Limb (tissue), 2 donors: ENCODE data around the gene FAAP20.

ENCODE experiments used
- DNase-seq, 2 donors: peaks; one replicate each; pipeline ENCODE4 v3.0.0-alpha.2; 2016; ENCODE audit errors: extremely low spot score in 2 of 2

FAAP20 gene, protein sequence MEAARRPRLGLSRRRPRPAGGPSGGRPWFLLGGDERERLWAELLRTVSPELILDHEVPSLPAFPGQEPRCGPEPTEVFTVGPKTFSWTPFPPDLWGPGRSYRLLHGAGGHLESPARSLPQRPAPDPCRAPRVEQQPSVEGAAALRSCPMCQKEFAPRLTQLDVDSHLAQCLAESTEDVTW

DNA sequence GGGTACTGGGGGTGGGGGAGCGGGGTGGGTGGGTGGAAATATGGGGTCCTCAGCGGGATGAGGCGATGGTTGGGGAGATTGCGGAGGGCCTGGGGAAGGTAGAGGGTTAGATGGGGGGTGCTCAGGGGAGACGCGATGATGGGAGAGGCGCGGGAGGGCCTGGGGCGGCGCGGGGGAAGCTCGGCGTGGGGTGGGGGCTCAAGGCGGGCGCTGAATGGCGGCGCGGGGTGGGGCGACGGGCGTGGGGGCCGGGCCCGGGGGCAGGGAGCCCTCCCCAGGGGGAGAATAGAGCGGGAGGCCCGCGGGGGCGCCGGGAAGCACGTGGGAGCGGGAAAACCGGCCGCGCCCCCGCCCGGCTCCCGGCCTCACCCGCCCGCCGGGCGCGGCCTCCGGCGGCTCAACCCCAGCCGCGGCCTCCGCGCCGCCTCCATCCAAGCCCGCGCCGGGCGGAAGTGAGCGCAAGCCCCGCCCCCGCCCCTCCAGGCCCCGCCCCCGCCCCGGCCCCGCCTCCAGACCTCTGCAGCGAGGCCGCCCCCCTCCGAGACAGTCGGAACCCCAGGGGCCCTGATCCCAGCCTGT, at the start of gene FAAP20:
TSS of gene FAAP20 (minus strand) at position 454 of the 579 bp plus-strand sequence. CDS start at position 431, 23 bp downstream.
- peak; percentile 49 to 94 for DNase-seq

DNA sequence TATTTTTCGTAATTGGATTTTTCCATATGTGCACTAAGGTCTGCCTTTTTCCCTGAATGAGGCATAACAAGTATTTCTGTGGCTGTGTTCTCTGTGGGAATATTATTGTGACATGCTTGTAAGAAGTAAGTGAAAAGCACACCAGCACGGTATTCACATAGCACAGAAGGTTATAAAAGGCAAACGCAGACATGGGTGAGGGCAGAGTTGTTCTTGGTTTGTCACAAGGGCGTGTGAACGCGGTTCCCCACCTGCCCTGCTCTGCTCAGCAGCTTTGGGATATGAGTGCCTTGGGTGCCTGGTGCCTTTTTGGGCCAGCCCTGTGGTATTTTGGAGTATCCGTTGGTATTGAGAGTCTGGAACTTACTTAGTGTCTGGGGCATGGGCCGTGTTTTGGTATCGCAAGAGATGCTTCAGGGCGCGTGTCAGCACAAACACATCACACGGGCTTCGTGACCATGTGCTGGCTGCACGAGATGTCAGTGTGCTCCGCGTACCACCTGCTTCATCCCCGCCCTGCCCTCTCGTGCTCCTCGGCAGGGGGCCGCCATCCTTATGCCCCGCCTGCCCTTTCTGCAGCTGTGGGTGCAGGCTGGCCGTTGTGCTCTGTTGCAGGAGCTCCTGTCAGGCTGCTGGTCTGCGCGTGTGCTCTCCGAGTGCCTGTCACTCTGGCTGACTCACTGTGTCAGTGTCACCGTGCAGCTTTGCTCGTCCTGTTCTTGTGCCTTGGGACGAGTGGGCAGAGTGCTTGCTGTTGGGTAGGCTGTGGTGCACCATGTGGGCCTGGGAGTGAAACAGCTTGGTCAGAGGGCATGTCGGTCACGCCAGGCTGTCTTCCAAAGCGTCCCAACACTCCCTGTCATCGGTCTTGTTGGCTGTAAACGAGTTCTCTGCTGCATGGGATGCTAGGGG, 48.5 kb upstream of the FAAP20 start:
- no peak for DNase-seq

DNA sequence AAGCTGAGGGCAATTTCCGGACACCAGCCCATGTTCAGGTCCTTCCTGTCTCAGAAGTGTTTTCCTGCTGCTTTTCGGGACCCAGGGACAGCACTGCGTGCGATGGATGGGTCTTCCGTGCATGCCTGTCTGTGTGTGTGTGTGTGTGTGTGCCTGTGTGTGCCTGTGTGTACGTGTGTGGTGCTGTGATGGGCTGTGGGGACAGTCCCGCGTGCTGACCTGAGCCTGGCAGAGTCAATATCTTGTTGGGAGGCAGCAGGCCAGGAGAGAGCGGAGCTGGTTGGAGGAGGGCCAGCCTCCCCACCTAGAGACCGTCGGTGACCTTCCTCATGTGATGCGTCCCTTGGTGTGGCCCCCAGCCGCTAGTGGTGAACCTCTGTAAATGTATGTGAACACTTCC, 47.2 kb upstream of the FAAP20 start:
- DNase-seq: peak in 1 of 2 donors; percentile 26

DNA sequence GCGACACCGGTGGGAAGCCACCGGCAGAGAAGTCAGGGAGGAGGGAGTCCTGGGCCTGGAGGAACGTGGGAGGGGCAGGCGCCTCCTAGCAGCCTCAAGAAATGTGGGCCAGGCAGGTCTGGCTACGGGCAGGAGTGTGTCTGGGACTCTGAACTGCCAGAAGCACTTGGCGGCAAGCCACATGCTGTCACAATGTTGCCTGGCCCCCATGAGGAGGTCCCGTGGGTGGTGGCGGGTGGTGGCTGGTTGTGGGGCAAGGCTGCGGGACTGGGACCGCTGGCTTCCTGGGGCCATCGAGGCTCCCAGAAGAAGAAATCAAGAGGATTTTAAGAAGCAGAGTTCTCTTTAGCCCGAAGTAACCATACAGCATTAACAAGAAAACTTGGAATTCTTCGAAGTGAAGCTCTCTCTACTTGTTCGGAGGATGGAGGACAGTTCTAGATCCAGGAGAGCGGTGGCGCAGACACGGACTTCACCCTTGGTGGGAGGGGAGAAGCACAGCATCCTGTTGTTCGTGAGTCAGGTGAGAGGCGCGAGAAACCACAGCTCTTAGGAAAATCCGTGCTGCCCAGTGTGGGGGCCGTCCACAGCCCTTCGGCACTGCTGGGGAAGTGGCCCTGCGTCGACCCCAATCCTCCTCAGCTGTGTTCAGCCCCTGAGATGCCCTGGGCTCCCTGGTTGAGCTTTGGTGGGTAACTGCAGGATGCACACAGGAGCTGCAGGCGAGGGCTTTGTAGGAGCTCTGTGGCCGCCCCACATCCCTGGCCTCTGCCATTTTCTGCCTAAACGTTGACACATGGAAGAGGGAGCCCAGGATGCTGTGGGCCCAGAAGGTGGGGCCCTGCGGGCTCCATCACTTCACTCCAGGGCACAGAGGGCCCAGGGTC, 45.9 kb upstream of the FAAP20 start:
- peak in 1 of 2 donors; percentile 59 for DNase-seq

DNA sequence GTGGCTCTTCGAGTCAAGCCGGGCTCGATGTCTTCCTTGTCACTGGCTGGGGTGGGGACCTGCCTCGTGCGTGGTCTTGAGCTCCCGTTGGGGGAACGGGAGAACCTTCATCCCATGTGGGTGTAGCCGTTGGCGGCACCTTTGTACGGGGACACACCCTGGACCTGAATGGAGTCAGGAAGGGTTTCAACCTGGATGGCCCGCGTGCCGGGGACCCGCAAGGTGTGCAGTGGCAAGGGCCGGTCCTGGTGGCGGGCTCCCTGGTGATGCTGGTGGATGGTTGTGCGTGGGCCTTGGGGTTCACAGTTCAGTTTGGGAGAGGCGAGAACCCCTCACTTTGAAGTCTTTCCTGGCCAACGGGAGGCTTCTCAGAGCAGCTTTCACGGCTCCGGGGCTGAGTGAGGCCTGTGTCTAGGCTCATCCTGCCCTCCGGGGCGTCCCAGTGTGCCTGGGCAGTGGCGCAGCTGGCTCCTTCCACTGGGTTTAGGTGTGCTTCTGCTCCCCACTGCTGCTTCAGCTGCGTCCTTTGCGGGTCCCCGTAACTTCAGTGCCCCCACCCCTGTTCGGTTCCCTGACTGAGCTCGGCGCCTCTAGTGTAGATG, 44.9 kb upstream of the FAAP20 start:
- DNase-seq: peak in 1 of 2 donors; percentile 26

DNA sequence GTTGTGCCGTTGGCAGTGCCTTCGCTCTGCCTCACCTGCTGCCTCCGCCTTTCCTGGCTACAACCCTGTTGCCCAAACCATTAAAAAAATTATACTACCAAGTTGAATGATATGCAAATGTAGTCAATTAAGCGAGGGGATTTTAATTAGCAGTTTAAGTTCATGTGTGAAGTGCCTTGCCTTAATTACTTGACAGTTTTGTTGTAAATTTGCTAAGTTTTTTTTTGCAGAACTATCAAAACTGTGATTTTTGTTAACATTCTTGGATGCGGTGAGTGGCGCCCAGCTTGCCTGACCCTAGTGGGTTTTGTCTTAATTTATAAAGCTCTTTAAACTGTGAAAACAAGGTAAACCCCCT, 44.4 kb upstream of the FAAP20 start:
- DNase-seq: no peak

DNA sequence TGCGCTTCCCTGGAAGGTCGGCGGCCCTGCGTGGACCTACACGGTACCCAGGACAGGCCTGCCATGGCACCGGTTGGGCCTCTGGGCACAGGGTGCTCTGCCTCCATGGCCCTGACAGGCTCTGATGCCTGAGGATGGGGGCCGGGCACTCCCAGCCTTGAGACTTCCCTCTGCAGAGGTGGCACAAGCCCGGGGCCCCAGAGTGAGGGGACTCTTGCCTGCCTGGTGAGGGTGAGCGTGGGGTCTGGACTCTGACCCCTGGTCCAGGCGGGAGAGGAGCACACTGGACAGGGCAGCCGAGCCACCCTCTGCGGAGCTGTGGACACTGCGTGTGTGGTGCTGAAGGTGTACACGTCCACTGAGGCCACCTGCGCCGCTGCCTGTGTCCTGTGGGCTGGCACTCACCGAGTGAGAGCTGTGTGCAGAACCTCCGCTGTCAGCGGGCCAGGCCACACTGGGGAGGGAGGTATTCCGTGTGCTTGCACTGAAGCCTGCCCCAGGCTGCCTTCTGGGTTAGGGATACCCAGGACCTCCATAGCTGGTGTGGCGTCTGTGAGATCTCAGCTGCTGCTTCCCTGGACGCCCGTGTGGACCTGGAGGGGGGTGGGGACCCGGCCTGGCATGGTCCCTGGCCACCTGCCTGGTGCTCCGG, 43.9 kb upstream of the FAAP20 start:
- peak in 1 of 2 donors; percentile 26 for DNase-seq

DNA sequence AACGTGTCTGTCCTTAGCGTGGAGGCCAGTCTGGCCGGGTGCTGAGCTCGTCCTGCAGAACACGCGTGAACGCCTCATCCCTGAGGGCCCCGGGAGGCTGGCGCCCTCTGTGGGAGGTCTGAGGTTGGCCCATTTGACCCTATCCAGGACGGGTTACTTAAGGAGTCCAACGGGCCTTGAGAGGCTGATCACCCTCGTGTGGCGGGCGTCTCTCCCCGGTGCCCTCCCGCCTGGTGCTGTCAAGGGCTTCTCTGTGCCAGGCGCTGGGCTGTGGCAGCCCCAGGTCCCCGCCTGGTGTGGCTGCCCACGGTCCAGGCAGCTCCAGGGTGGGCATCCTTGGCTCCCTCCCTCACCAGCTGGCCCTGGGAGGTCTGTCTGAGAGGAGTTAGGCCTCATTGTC, 43.2 kb upstream of the FAAP20 start:
- DNase-seq: no peak

DNA sequence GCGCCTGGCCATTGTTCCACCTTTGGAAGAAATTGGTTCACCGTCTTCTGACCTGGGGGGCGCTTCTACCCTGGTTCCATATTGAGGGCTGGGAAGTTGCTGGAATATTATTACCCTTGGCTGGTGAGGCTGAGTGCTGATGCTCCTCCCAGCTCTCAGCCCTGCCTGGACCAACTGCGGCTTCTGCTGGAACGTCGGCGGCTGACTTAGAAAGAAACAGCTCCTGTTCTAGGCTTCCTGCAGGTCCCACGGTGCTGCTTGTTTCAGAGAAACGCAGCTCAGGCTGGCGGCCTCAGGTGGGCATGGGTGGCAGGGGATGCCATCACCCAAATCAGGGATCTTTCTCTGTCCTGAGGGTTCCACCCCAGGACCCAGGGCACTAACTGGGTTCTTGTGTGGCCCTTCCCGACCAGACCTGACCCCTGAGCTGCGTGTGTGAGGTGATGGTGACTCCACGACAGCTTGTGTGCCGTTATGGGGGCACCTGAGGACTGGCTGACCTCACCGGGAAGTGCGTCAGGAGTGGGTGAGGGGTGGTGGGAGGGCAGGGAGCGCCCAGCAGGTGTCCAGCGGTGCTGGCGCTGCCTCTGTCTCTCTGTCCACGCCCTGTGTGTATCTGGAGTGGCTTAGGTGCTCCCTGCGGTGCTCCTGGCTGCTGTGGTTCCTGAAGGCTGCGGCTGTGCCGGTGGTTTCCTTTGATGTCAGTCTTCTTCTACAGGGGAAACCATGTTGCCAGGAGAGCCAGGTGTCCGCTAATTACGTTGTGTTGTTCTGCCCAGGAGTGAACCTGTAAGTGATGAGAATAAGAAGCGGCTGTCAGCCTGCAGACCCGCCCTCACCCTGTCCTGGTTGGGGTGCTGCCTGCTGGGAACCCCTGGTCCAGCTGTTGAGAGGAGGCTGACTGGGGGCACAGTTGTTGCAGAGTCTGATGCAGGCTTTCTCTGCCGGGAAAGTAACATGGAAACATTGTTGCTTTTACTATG, 42.4 kb upstream of the FAAP20 start:
- DNase-seq: no peak

DNA sequence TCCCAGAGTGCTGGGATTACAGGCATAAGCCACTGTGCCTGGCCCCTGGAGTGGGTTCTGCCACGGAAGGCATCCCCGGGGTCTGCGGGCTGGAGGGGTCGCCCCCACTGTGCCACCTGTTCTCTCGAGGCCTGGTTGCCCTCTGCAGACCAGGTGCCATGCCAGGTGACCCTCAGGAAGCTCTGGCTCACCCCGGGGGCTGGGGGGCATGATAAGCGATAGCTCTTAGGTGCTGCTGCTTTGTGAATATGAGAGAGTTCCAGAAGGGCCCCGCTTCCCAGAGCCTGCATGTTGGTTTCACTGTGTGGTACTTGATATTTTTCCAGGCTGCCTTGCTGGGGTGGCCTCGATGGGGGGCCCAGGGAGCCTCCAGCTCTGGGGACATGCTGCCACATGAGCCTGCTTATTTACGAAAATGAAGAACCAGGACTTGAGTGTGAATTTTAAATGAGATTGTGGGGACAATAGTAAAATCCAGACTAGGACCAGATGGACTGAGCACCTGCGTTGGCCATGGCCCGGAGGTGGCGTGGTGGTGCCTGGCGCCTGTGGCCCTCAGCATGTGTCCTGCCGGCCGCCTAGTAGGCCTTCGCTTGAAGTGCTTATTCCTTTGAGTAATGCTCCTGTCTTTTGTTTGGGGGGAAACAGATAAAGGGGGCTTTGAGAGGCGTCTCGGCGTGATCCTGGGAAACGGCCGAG, 40.9 kb upstream of the FAAP20 start:
- no peak for DNase-seq

DNA sequence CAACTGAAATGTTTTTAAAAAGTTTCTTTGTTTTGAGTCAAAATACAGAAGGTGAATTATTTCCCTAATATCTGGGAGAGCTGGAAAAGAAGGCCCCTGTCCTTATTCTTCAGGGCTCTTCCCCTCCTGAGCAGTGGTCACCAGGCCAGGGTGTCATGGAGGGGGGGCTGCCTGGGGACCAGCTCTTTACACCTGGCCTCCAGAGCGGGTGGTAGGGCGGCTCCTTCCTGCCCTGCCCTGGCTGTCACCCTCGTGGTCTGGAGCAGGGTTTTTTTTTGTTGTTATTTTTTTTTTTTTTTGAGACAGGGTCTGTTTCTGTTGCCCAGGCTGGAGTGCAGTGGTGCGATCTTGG, 40.2 kb upstream of the FAAP20 start:
- DNase-seq: no peak

DNA sequence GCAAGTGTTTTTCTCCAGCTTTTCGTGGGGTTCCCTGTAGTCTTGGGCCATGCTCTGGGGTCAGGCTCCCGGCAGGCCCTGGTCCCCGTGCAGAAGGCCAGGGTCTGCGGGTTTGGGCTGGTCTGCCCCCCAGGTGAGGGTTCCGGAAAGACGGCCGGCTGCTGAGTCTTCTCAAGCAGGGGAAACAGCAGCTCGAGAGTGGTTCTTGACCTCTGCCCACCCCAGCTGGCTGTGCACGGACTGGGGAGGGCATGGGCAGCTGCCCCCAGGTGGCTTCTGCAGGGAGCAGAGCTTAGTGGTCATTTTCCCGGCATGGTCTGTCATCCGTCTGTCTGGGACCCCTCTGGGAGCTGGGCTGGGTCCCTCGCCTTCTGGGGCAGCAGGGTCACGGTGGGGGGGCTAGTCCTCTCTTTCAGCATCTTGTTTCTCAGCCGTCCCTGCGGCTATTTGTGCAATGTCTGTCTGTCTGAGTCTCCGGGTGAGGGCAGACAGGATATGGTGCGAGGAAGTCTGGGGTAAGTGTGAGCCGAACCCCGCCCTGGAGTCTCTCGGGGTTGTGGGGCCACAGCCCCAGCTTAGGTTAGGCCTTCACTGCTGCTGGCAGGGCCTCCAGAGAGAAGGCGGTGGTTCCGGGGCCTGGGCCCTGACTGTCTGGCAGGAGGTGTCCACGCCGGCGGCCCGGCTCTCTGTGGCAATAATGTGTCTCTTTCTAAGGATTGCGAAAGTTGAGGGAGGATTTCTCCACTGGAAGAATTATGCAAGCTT, 39.6 kb upstream of the FAAP20 start:
- no peak for DNase-seq

DNA sequence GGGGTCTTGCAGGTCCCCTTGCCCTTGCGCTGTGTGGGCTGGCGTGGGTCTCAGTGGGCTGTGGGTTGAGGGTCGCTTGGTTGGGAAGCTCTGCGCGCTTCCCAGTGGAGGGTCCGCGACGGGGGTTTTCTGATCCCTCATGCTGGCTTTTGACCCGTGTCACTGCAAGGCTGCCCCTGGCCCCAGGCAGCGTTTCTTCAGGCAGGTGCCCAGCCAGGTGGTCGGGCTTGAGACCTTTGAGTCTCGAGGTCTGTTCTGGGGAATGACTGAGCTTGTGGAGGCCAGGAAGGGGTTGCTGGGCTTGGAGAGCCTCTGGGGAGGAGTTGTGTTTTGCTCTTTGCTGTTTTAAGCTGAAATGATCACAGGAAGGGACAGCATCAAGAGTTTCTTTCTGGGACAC, 38.9 kb upstream of the FAAP20 start:
- DNase-seq: no peak

DNA sequence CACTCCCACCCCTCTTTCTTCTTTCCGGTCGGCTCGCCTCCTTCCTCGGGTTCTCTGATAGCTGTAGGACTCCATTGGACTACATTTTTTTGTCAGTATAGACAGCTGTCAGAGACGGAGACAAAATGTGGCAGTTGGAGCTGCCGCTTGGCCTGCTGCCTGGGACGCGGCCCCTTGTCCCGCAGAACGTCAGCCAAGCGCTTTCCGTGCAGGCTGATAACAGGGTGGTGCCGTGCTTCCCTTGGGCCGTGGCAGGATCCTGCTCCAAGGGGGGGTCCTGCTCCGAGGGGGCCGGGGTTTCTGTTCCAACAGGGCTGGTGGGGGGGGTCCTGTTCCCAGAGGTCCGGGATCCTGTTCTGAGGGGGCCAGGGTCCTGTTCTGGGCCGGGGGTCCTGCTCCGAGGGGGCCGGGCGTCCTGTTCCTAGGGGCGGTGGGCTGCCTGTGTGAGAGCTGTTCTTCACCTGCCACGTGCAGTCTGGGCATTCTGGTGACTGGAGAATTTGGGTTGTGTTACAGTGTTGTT, 38.4 kb upstream of the FAAP20 start:
- DNase-seq: no peak

DNA sequence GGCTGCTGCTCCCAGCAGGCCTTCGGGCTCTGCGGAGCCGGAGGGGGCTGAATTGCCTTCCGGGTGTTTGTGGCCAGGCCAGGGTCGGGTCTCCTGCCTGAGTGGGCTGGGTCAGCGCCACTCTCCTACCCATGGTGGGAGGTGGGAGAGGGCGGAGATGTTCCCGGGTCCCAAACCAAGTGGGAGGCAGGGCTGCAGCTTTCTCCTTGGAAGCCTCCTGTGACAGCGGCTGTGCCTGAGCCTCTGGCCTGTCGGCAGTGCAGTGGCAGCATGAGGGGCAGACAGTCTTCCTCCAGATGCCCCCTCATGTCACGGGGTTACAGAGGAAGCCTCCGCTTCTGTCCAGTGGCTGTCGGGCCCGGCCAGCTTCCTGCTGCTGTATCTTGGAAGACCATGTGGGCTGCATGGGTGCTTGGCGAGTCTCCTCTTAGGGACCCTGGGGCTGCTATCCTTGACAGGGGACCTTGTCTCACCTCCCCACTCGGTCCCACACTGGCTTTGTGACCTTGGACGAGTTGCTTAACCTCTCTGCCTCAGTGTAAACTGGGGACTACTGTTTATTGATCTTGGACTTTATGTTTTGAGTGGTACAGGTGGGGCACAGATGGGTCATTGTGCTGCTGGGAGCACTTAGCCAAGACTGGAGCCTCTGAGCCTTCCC, 37.8 kb upstream of the FAAP20 start:
- no peak for DNase-seq

DNA sequence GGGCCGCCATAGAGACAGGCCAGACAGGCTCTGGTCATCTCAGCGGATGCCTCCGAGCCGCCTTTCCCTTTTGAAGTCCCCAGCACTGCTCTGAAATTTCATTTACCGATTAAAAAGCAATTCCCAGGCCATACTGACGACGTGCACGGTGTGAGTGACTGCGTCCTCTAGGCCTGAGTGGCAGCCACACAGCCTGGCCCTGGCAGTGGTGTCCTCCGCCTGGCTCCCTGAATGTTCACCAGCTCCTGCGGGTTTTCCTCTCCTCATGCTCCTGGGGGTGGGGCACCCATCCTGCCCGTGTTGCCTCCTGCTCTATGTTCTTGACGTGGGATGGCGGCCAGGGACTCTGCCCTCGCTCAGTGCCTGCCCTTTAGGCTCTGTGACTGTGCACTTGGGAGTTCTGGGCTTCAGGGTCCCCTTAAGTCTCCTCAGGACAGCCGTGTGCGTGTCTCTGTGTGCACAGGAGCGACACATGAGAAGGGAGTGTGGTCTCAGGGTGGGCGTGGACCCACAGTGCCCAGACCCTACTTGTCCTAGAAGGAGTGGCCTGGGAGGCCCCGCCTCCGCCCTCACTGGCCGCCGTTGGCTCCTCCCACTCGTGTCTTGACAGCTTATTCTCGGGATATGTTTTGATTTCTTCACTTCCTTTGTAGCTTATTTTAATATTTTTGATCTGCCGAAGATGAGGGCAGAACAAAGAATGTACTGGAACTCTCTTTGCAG, 37.1 kb upstream of the FAAP20 start:
- DNase-seq: peak in 1 of 2 donors; percentile 81
